Panc1 (cell line): ENCODE measurements around the gene BDH1. TPM values are rescaled to one million over a fixed set of nuclear protein-coding genes. Genes with fewer than 3 reads are reported as not detected.

Source experiments
- ATAC-seq: fragments of 200-7000 bp; cut with Tn5 transposase; 2 replicates; pipeline ENCODE4 v1.9.1; 2020; ENCODE audit warnings: mild to moderate bottlenecking, moderate library complexity
- BruUV-seq: library from RNA; stranded (reverse); fragments of 400-500 nt; replicated peaks from 2 replicates; lab custom pipeline; 2021; lab: Mats Ljungman, UMichigan
- CTCF ChIA-PET: fragments of 300-600 bp; sonication (Branson Sonifier 250); formaldehyde crosslinking; loops from one replicate; lab custom pipeline; 2022; ENCODE audit warnings: antibody characterized with exemption; lab: Charles Lee
- POLR2A ChIA-PET: fragments of 300-600 bp; sonication (Branson Sonifier 250); formaldehyde crosslinking; loops from one replicate; lab custom pipeline; 2022; ENCODE audit warnings: antibody characterized with exemption; lab: Charles Lee
- DNase-seq: peaks from one replicate; pipeline ENCODE4 v3.0.0-alpha.2; 2010; ENCODE audit warnings: low read depth, low spot score
- H3K27ac ChIP-seq: 2 replicates; pipeline ENCODE4 v1.5.1; 2011; ENCODE audit warnings: mild to moderate bottlenecking, low read length, inconsistent platforms
- H3K27me3 ChIP-seq: fragments of 200-500 bp; sonication (Bioruptor generic); 2 replicates; pipeline ENCODE4 v1.6.0; 2014; ENCODE audit warnings: low read length, inconsistent platforms; ENCODE audit not compliant: control insufficient read depth, insufficient read depth
- H3K36me3 ChIP-seq: fragments of 200-500 bp; sonication (Bioruptor generic); 2 replicates; pipeline ENCODE4 v1.5.1; 2014; ENCODE audit warnings: inconsistent platforms, mild to moderate bottlenecking, low read length, moderate library complexity; ENCODE audit not compliant: control insufficient read depth, insufficient read depth
- H3K4me1 ChIP-seq: 2 replicates; pipeline ENCODE4 v1.5.1; 2011; ENCODE audit warnings: inconsistent platforms, mild to moderate bottlenecking, low read length, moderate library complexity; ENCODE audit not compliant: control insufficient read depth, insufficient read depth
- H3K4me3 ChIP-seq, 2 experiments: 2 replicates each; pipeline ENCODE4 v1.5.1; 2011 to 2012; ENCODE audit warnings: low read depth in 2 of 2, low read length in 2 of 2, mild to moderate bottlenecking in 2 of 2, inconsistent platforms in 1 of 2, moderate library complexity in 1 of 2
- H3K9me3 ChIP-seq: fragments of 200-500 bp; sonication (Bioruptor generic); 2 replicates; pipeline ENCODE4 v1.5.1; 2014; ENCODE audit warnings: low read depth, mild to moderate bottlenecking, inconsistent platforms, low read length, moderate library complexity; ENCODE audit not compliant: control insufficient read depth, insufficient read depth
- CTCF ChIP-seq: fragments of 450-650 bp; IDR thresholded peaks from 2 replicates; pipeline ENCODE4 v1.5.1; 2017; ENCODE audit warnings: mild to moderate bottlenecking
- POLR2AphosphoS5 ChIP-seq: IDR thresholded peaks from 2 replicates; pipeline ENCODE4 v1.6.1; 2012; ENCODE audit warnings: mild to moderate bottlenecking, low read depth, low read length, moderate library complexity
- SIN3A ChIP-seq: IDR thresholded peaks from 2 replicates; pipeline ENCODE4 v1.6.1; 2012; ENCODE audit warnings: low read depth, mild to moderate bottlenecking, low read length, moderate library complexity, borderline replicate concordance; ENCODE audit not compliant: insufficient read depth
- TCF7L2 ChIP-seq: IDR thresholded peaks from 2 replicates; pipeline ENCODE4 v1.6.1; 2011; ENCODE audit warnings: mild to moderate bottlenecking, low read depth, low read length, inconsistent platforms
- in situ Hi-C: cut with HindIII; loops from 2 replicates; pipeline ENCODE4 v1.10.0; 2016; ENCODE audit warnings: low sequenced_read_pairs, low pct_unique_long_range_greater_than_20kb
- intact Hi-C: fragments of 100-400 bp; cut with micrococcal nuclease; formaldehyde crosslinking; loops from one replicate; pipeline ENCODE4 v1.10.0; 2022; ENCODE audit not compliant: unreplicated experiment
- total RNA-seq: library from RNA; stranded (reverse); gene quantifications from one replicate; pipeline ENCODE4 v1.2.1, GENCODE V29; 2021; ENCODE audit not compliant: unreplicated experiment
- TF ChIP-seq, protein P1 (sequence below), 2 experiments: IDR thresholded peaks; 2 replicates each; pipeline ENCODE4 v1.6.1; 2011 to 2012; ENCODE audit warnings: low read depth in 2 of 2, control low read depth in 1 of 2, low read length in 1 of 2, mild to moderate bottlenecking in 1 of 2, moderate library complexity in 1 of 2; ENCODE audit not compliant: insufficient read depth in 1 of 2

Gene BDH1
- total RNA-seq, 1 experiment from 2014 or later: 4.8 TPM

DNA sequence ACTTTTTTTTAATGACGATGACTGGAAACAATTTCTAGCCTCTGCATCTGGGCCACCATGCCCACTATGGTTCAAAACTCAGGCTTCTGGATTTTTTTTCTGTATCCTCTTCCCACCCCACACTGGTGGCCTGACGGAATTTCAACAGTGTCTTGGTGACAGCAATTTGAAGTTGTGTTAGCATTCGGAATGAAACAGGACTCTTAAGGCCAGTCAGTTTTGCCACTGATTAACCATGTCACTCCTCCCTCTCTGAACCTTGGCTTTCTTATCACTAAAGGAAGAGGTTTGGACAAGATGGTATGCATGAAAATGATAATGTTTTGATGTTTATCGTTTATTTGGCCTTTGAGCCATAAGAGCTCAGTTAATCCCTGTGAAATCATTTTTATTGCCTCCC is 41.6 kb upstream of the BDH1 start:
- Histone ChIP-seq H3K9me3 (no peaks in the 10 kb centered on the region), H3K4me3 (no peak overlapping the region), H3K4me1 (peaks cover 9% of the 10 kb centered on the region; the same call in 1 of the 2 replicates), H3K27me3 (0 out of 2 replicates have a peak, but pooled peaks cover 3% of the 10 kb centered on the region), H3K27ac (no peak overlapping the region), H3K36me3 (no peaks in the 10 kb centered on the region)
- ATAC-seq (no peak), DNase-seq (no peak)
- CTCF ChIA-PET: no interaction called here
- no TSS peak for BruUV-seq
- POLR2A ChIA-PET: no interaction called here
- TF ChIP-seq, protein P1, sequence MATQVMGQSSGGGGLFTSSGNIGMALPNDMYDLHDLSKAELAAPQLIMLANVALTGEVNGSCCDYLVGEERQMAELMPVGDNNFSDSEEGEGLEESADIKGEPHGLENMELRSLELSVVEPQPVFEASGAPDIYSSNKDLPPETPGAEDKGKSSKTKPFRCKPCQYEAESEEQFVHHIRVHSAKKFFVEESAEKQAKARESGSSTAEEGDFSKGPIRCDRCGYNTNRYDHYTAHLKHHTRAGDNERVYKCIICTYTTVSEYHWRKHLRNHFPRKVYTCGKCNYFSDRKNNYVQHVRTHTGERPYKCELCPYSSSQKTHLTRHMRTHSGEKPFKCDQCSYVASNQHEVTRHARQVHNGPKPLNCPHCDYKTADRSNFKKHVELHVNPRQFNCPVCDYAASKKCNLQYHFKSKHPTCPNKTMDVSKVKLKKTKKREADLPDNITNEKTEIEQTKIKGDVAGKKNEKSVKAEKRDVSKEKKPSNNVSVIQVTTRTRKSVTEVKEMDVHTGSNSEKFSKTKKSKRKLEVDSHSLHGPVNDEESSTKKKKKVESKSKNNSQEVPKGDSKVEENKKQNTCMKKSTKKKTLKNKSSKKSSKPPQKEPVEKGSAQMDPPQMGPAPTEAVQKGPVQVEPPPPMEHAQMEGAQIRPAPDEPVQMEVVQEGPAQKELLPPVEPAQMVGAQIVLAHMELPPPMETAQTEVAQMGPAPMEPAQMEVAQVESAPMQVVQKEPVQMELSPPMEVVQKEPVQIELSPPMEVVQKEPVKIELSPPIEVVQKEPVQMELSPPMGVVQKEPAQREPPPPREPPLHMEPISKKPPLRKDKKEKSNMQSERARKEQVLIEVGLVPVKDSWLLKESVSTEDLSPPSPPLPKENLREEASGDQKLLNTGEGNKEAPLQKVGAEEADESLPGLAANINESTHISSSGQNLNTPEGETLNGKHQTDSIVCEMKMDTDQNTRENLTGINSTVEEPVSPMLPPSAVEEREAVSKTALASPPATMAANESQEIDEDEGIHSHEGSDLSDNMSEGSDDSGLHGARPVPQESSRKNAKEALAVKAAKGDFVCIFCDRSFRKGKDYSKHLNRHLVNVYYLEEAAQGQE (IDR thresholded peaks at IDR 0.05; ENCODE audit: insufficient read depth in 1 of 2, low read depth in 2 of 2, low read length in 1 of 2): no peak
- TF ChIP-seq TCF7L2: no peak
- TF ChIP-seq POLR2AphosphoS5: no peak
- TF ChIP-seq CTCF: no peak
- in situ Hi-C loops: loop anchor here (10.0 kb wide), 1 partner anchor 137 kb away; the partner anchor contains the start of gene RUBCN
- intact Hi-C loops: no loop called here

DNA sequence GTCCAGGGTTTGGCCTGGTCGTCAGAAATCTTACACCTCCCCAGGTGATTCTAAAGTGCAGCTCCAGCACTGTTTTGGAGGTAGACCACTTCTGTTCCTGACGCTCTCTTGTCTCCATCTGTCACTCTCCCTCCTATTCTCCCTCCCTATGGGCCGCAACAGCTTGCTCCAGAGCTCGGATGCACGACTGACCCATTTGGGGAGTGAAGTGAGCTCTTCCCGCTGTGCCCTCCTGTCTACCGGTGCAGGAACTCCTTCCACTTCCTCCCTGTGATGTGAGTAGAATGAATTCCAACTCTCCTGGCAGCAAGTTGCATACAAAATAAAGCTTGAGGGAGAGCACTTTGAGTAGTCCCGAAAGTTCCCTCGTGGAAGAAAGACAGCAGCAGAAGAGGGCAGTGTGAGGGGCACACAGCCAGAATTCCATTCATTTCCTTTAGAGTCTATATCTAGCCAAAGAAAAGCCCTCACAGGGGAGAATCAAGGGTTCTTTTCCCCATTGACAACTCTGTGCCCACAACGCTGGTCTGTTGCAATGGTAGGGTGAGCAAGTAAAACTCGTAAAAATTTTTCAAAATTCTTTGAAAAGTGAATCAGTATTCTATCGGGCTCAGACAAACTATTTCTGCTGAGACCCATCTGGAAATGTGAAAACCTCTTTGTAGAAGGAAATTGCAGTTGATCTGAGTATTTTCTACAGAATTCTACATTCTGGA is 39.9 kb upstream of the BDH1 start:
- ChIA-PET CTCF (no interaction called here), POLR2A (interaction anchor here (0.7 kb wide), 1 partner anchor 17 kb away, joined by 6 read pairs; no protein-coding TSS in a partner anchor)
- H3K4me3 ChIP-seq: no peak overlapping the region
- ATAC-seq (no peak), DNase-seq (no peak)
- in situ Hi-C loops (loop anchor here (10.0 kb wide), 1 partner anchor 139 kb away; the partner anchor contains the start of gene RUBCN), intact Hi-C loops (no loop called here)
- no peak overlapping the region for H3K27ac ChIP-seq
- H3K4me1 ChIP-seq: peaks cover 9% of the 10 kb centered on the region; the same call in 1 of the 2 replicates
- no peaks in the 10 kb centered on the region for H3K9me3 ChIP-seq
- TF ChIP-seq TCF7L2: no peak
- TF ChIP-seq CTCF: no peak
- TF ChIP-seq POLR2AphosphoS5: no peak
- no peak for TF ChIP-seq SIN3A
- TF ChIP-seq, protein P1 (IDR thresholded peaks at IDR 0.05; ENCODE audit: insufficient read depth in 1 of 2, low read depth in 2 of 2, low read length in 1 of 2): no peak
- H3K36me3 ChIP-seq: no peaks in the 10 kb centered on the region
- BruUV-seq: no TSS peak
- 0 out of 2 replicates have a peak, but pooled peaks cover 3% of the 10 kb centered on the region for H3K27me3 ChIP-seq
